Erythroblast (primary cell): ENCODE measurements around the gene SLC35B2.

Experiments used
- GATA1 ChIP-seq: IDR thresholded peaks from 2 replicates; pipeline ENCODE4 v1.6.1; 2011; ENCODE audit warnings: low read depth, mild to moderate bottlenecking, control low read depth, low read length, moderate library complexity
- POLR2A ChIP-seq: IDR thresholded peaks from 2 replicates; pipeline ENCODE4 v1.6.1; 2011; ENCODE audit warnings: mild to moderate bottlenecking, low read length

DNA sequence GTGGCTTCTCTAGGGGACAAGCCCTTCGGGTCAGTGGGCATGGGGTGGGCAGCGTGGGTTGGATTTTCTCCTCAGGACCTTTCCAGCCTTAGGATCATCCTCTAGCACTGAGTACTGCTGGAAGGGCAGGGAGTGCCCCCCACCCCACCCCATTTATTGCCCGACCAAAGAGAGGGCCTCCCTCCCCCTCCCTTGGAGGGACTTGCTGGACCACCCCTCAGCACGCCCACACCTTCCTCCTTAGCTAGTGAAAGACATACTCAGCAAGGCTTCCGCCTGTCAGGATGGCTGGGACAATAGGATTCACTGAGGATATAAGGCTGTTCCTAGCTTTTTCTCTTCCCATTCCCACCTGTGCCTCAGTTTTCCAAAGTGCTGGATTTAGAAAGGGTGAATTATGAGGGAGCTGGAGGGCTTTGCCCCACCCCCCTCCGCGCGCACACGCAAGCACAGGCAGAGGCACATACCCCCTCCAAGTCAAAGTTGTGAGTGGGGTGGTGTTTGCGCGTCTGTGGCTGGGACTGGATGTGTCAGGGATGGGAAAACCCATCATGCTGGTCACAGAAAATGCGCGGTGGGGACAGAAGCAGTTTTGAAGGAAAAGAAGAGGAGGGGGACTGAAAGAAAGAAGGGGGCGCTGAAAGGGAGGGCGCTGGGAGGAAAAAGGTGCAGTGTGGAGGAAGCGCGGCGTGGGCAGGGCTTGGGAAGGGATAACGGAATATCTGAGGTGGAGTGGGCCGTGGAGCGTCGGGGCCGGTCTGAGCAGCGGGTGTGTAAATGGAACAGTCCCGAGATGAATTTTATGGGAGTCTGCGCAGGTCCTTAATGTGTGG is 34.6 kb downstream of the SLC35B2 start:
- TF ChIP-seq POLR2A (no peak), GATA1 (no peak)
